ENCODE measurements around the gene PDE11A.

The PDE11A gene

DNA sequence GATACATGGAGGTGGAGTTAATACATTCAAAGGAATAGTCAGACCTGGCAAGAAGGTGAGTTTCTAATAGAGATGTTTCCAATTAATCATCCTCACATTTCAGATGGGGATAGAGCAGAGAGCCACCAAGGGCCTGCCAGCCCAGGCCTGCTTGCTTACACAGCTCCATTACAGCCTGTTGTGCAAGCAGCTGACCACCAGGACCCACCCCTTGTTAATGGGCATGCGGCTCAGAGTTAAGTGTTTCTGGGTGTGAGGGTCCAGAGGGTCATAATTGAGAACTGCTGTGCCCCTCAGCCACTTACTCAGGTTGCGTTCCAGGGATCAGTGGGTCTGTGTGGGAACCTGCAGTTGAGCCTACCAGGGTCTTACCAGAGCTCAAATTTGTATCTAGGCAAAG lies 480.2 kb downstream of the PDE11A start:
- TF ChIP-seq ZFX (IDR thresholded peaks at IDR 0.05) (no peak), CTCF (conservative IDR thresholded peaks at IDR 0.05) (no peak)
- H3K27ac ChIP-seq = no peak overlapping the region

GRCh38 chr2:177589186-177589585 lies 483.4 kb downstream of the PDE11A start:
- no peak overlapping the region for H3K27ac ChIP-seq
- TF ChIP-seq ZFX (IDR thresholded peaks at IDR 0.05) (no peak), CTCF (conservative IDR thresholded peaks at IDR 0.05) (no peak)

DNA sequence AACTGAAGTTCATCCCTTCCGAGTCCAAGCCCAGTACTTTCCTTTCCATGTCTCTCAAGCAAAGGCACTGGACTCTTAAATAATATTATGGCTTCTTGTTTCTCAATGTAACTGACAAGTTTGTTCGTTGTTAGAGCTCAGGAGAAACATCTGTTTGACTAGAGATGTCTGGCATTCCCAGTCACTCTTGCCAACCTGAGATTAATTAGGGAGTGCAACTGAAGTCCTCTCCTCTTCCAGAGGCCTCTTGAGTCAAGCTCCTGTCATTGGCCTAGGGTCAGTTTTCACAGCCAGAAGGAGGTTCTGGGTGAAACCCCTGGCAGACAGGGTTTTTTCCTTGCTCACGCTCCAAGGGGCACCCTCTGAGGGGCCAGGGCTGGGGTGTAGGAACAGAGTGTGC lies 483.9 kb downstream of the PDE11A start:
- TF ChIP-seq CTCF (conservative IDR thresholded peaks at IDR 0.05) (no peak), ZFX (IDR thresholded peaks at IDR 0.05) (no peak)
- no peak overlapping the region for H3K27ac ChIP-seq

DNA sequence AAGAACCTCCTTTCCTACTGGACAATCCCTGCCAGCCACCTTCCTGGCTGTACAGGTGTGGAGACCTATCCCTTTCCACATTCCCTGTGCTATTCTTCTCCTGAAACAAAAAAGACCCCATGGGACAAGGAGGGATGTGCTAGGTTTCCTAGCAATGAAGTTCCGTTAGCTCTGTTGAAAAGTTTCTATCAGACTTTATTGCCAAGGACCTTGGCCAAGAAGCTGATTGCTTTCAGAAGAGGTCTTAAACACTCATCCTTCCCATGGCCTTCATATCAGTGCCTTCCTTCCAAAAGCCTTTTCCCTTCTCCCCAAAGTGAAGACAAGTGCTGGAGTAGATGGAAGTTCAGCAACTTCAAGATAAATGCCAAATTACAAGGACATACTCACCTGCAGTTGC lies 485.2 kb downstream of the PDE11A start:
- TF ChIP-seq CTCF (conservative IDR thresholded peaks at IDR 0.05) = no peak
- TF ChIP-seq ZFX (IDR thresholded peaks at IDR 0.05) = no peak
- no peak overlapping the region for H3K27ac ChIP-seq

- TF ChIP-seq ZFX (IDR thresholded peaks at IDR 0.05) = no peak
- TF ChIP-seq CTCF (conservative IDR thresholded peaks at IDR 0.05) = no peak
- no peak overlapping the region for H3K27ac ChIP-seq
Measured at GRCh38 chr2:177586154-177586553, 486.4 kb downstream of the PDE11A start.

- TF ChIP-seq ZFX (IDR thresholded peaks at IDR 0.05) = no peak
- TF ChIP-seq CTCF (conservative IDR thresholded peaks at IDR 0.05) = no peak
- no peak overlapping the region; the same call in 1 of the 2 replicates for H3K27ac ChIP-seq
Measured at GRCh38 chr2:177585234-177585863, 487.2 kb downstream of the PDE11A start.

DNA sequence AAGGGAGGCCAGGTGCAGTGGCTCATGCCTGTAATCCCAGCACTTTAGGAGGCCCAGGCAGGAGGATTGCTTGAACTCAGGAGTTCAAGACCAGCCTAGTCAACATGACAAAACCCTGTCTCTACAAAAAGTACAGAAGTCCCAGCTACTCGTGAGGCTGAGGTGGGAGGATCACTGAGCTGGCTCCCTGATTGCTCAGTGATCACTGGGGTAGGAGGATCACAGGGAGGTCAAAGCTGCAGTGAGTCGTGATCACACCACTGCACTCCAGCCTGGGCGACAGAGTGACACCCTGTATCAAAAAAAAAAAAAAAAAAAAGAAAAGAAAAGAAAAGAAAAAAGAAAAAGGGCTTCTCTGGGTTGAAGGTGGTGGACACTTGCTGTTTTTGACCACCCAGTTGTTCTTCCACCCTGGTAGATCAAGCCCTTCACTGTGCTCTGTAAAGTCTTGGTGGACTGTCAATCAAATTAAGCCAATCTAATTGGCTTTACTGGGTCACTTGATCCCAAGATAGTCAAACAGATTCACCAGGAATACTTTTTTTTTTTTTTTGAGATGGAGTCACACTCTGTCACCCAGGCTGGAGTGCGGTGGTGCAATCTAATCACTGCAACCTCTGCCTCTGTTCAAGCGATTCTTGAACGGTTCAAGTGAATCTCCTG lies 488.4 kb downstream of the PDE11A start:
- no peak for TF ChIP-seq CTCF (conservative IDR thresholded peaks at IDR 0.05)
- TF ChIP-seq ZFX (IDR thresholded peaks at IDR 0.05) = no peak
- no peak overlapping the region for H3K27ac ChIP-seq

Data from C4-2B (cell line).